Measurements from ENCODE around the gene PAX7. TPM values are rescaled to one million over a fixed set of nuclear protein-coding genes. Genes with fewer than 3 reads are reported as not detected.

Gene PAX7
- total RNA-seq, 1 donor from 2014 or later, result 0.05 TPM

- no peak for TF ChIP-seq CTCF (IDR thresholded peaks at IDR 0.05; ENCODE audit: insufficient read depth, low read depth, low read length)
- no peak for TF ChIP-seq EZH2 (IDR thresholded peaks at IDR 0.05; ENCODE audit: insufficient read depth, low read length)
- Histone ChIP-seq H3K4me1 (ENCODE audit: insufficient read depth, low read length) (no peaks in the 10 kb centered on the region), H3K9me3 (ENCODE audit: insufficient read depth, low read depth, low read length) (no peaks in the 10 kb centered on the region), H3K4me2 (ENCODE audit: low read length) (no peak overlapping the region), H3K9ac (ENCODE audit: low read length) (no peak overlapping the region), H3K27me3 (ENCODE audit: insufficient read depth, low read length) (peaks cover 20% of the 10 kb centered on the region), H3K36me3 (ENCODE audit: insufficient read depth, low read length) (no peaks in the 10 kb centered on the region), H2AFZ (ENCODE audit: low read depth, low read length) (no peak overlapping the region), H3K27ac (ENCODE audit: low read depth, low read length) (no peak overlapping the region), H3K79me2 (ENCODE audit: insufficient read depth, low read length) (no peaks in the 10 kb centered on the region), H3K4me3 (ENCODE audit: insufficient read depth, low read depth, low read length) (no peak overlapping the region), H4K20me1 (ENCODE audit: insufficient read depth, low read length) (no peaks in the 10 kb centered on the region)
- H3K4me3 Mint-ChIP-seq (ENCODE audit: unreplicated experiment), result peak overlapping the region; percentile 65
- DNase-seq (ENCODE audit: low read depth), result no peak
- H3K9me3 Mint-ChIP-seq (ENCODE audit: unreplicated experiment), result no peaks in the 10 kb centered on the region
- peaks cover 89% of the 10 kb centered on the region for H3K27me3 Mint-ChIP-seq (ENCODE audit: low read depth, unreplicated experiment)
- peaks cover 4% of the 10 kb centered on the region for H3K4me1 Mint-ChIP-seq (ENCODE audit: low read depth, unreplicated experiment)
- H3K36me3 Mint-ChIP-seq (ENCODE audit: low read depth, unreplicated experiment), result no peaks in the 10 kb centered on the region
- no peak overlapping the region for H3K27ac Mint-ChIP-seq (ENCODE audit: unreplicated experiment)
- FAIRE-seq, result no peak
Observed at GRCh38 chr1:18716112-18716784, 85.6 kb downstream of the PAX7 start.

DNA sequence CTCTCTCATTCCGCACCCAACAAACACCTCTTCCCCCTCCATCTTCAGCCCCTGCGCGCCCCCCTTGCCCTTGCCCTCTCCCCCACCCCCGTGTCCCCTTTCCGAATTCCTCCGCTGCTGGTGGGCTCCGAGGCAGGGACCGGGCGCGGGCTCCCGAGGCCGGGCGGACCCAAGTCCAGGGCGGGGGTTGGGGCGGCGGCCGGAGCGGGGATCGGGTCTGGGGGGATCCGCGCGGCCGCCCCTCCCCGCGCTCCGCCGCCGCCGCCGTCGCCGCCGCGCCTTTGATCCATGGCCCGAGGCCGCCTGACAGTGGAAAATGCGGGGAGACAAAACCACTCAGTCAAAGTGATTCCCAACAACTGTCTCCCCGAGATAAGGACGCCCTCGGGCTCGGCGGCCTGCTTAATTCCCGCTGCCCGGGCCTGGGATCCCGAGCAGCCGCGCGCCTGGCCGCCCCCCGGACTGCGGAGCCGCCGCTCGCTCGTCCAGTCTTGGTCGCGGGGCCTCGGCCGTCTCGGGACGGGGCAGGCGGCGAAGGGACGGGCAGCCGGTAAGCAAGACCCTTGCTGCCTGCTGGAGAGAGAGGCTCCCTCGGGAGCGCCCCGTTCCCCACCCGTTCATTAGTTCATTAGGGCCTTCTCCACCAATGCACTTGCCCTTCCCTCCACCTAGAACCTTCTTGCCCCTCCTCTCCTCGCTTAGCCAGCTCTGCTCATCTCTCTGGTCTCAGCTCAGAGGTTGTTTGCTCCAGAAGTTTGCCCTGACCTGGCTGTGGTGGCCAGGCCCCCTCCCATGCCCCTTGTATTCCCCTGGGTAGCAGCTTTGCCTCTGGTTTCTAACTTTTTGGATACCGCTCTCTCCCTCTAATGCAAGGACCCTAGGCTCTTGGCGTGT is 86.4 kb downstream of the PAX7 start:
- no peak overlapping the region for H3K9ac ChIP-seq (ENCODE audit: low read length)
- H3K27me3 Mint-ChIP-seq (ENCODE audit: low read depth, unreplicated experiment), result peaks cover 89% of the 10 kb centered on the region
- H3K4me1 ChIP-seq (ENCODE audit: insufficient read depth, low read length), result no peaks in the 10 kb centered on the region
- no peaks in the 10 kb centered on the region for H3K79me2 ChIP-seq (ENCODE audit: insufficient read depth, low read length)
- H3K9me3 Mint-ChIP-seq (ENCODE audit: unreplicated experiment), result no peaks in the 10 kb centered on the region
- H3K27me3 ChIP-seq (ENCODE audit: insufficient read depth, low read length), result peaks cover 20% of the 10 kb centered on the region
- DNase-seq (ENCODE audit: low read depth) (no peak), FAIRE-seq (no peak)
- H3K4me3 Mint-ChIP-seq (ENCODE audit: unreplicated experiment), result peak overlapping the region; percentile 66
- H3K36me3 Mint-ChIP-seq (ENCODE audit: low read depth, unreplicated experiment), result no peaks in the 10 kb centered on the region
- H3K27ac ChIP-seq (ENCODE audit: low read depth, low read length), result no peak overlapping the region
- H3K9me3 ChIP-seq (ENCODE audit: insufficient read depth, low read depth, low read length), result no peaks in the 10 kb centered on the region
- H4K20me1 ChIP-seq (ENCODE audit: insufficient read depth, low read length), result no peaks in the 10 kb centered on the region
- no peaks in the 10 kb centered on the region for H3K36me3 ChIP-seq (ENCODE audit: insufficient read depth, low read length)
- peaks cover 4% of the 10 kb centered on the region for H3K4me1 Mint-ChIP-seq (ENCODE audit: low read depth, unreplicated experiment)
- H2AFZ ChIP-seq (ENCODE audit: low read depth, low read length), result no peak overlapping the region
- TF ChIP-seq CTCF (IDR thresholded peaks at IDR 0.05; ENCODE audit: insufficient read depth, low read depth, low read length), result no peak
- peak; percentile 40 for TF ChIP-seq EZH2 (IDR thresholded peaks at IDR 0.05; ENCODE audit: insufficient read depth, low read length)
- H3K4me3 ChIP-seq (ENCODE audit: insufficient read depth, low read depth, low read length), result no peak overlapping the region
- H3K27ac Mint-ChIP-seq (ENCODE audit: unreplicated experiment), result no peak overlapping the region
- H3K4me2 ChIP-seq (ENCODE audit: low read length), result no peak overlapping the region

All from astrocyte (in vitro differentiated cells and primary cell).